HFF-Myc (cell line): Measurements from ENCODE around the gene KRI1.
A peak's percentile ranks its signal among the peaks of the same experiment; 100 is the strongest.

Source experiments
- DNase-seq: peaks from one replicate; pipeline ENCODE4 v3.0.0-alpha.2; 2011; ENCODE audit warnings: low read depth; ENCODE audit errors: extremely low read depth
- H3K4me3 ChIP-seq: replicated peaks from 2 replicates; pipeline ENCODE4 v1.5.1; 2011; ENCODE audit warnings: low read depth, mild to moderate bottlenecking, control low read depth, low read length
- CTCF ChIP-seq: IDR thresholded peaks from 2 replicates; pipeline ENCODE4 v1.5.1; 2012; ENCODE audit warnings: mild to moderate bottlenecking, low read depth, low read length, control low read depth; ENCODE audit errors: missing control alignments

The KRI1 gene

DNA sequence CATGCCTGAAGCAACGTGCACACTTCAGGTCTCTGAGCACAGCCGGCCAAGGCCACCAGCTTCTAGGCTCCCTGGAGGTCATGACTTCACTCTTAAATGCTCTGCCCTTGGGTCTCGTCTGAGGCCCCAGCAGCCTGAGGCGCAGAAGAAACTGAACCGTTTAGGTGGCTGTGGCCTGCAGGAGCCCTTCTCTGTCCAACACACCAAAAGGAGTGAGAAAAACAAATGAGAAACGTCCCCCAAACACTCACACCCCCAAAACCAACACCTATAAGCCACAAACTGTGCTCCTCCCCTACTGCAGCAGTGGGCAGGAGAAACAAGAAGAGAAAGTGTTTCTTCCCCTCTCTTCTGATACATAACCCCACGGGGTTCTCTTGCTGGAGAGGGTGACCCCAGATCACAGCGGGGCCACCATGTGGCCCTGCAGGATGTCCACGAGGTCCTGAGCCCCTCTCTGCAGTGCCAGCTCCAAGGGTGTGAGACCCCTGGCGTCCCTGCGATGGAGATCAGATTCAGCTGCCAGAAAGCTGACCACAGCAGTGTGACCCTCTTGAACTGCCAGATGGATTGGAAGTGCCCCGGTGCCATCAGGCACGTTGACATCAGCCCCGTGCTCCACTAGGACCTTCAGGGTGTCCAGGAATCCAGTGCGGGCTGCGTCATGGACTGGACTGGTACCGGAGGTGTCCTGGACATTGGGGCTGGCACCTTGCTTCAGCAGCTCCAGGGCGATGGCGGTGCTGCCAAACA is 1.0 kb upstream of the KRI1 start:
- no peak for DNase-seq
- no peak for TF ChIP-seq CTCF
- H3K4me3 ChIP-seq, result peak overlapping the region; percentile 71

DNA sequence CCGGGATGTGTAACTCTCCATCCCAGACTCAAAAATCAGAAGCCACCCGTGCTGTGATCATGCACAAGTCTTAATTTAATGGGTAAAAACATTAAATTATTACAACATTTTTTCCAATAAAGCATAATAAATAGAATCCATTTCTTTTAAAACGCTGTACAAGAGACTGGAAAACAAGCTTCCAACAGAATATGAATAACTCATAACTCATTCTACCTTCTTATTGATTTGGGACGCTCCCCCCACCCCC is 523 bp upstream of the KRI1 start:
- H3K4me3 ChIP-seq, result peak overlapping the region; percentile 71
- TF ChIP-seq CTCF, result no peak
- no peak for DNase-seq

DNA sequence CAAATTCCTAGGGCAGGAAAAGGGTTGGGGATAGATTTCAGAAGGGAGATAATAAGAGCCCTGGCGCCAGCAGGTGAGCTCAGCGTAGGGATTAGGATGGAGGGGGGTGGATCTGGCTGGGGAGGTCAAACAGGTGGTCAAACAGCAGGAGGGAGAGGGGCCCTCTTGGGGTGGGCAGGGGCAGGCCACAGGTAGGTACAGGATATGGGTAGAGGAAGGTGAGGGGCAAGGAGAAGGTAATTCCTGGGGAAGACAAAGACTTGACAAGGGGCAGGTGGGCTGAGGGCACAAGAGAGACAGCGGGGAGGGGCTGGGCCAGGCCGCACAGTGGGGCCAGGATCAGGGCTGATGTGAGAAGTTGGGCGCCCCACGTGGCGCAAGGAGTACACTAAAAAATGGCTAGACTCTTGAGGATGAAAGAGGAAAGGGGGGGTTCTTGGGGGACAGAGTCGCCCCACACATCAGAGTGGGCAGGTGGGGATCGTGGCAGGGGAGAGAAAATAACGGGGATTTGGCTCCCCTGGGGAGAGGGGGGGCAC is 713 bp downstream of the KRI1 start:
- H3K4me3 ChIP-seq, result peak overlapping the region; percentile 71
- TF ChIP-seq CTCF, result peak; percentile 16
- DNase-seq, result no peak

GRCh38 chr19:10562609-10563008 is 3.2 kb downstream of the KRI1 start:
- no peak for TF ChIP-seq CTCF
- no peak for DNase-seq
- H3K4me3 ChIP-seq, result no peak overlapping the region

DNA sequence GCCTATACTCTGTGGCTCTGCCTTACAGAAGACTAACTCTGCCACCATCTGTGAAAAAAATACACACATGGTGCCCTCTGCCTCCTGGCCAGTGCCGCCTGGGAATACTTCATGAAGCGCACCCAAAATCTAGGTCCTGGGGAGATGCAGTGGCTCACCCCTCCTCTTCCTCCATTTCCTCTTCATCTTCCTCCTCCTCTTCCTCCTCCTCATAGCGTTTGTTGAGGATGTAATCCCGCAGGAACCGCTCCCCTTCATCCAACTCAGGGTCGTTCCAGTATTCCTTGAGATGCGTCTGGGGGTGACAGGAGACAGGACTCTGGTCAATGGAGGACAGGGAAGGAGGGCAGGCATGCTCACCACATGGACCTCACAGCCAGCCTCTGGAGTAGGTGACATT is 5.7 kb downstream of the KRI1 start:
- TF ChIP-seq CTCF, result no peak
- no peak overlapping the region for H3K4me3 ChIP-seq
- no peak for DNase-seq

- no peak for DNase-seq
- H3K4me3 ChIP-seq, result no peak overlapping the region
- no peak for TF ChIP-seq CTCF
Observed at GRCh38 chr19:10557603-10558197, 8.1 kb downstream of the KRI1 start.
